Retinal pigment epithelial cell (primary cell): ENCODE results near the gene RPUSD4.

Experiments used
- DNase-seq: peaks from one replicate; pipeline ENCODE4 v3.0.0-alpha.2; 2010; ENCODE audit warnings: low read depth
- H3K4me3 ChIP-seq: 2 replicates; pipeline ENCODE4 v1.5.1; 2011; ENCODE audit warnings: mild to moderate bottlenecking, low read length, control low read depth, moderate library complexity
- CTCF ChIP-seq: conservative IDR thresholded peaks from 2 replicates; pipeline ENCODE4 v1.5.1; 2011; ENCODE audit warnings: low read depth, low read length, control low read depth, inconsistent platforms

The RPUSD4 gene

GRCh38 chr11:126195119-126195518, 16.3 kb downstream of the RPUSD4 start:
- no peak for TF ChIP-seq CTCF
- no peak for DNase-seq
- H3K4me3 ChIP-seq, result no peak overlapping the region

GRCh38 chr11:126194121-126194543, 17.3 kb downstream of the RPUSD4 start:
- TF ChIP-seq CTCF, result peak; percentile 62
- no peak overlapping the region for H3K4me3 ChIP-seq
- DNase-seq, result no peak

- DNase-seq, result no peak
- no peak for TF ChIP-seq CTCF
- no peak overlapping the region for H3K4me3 ChIP-seq
Measured at GRCh38 chr11:126193038-126193478, 18.4 kb downstream of the RPUSD4 start.

GRCh38 chr11:126192361-126192760, 19.1 kb downstream of the RPUSD4 start:
- no peak for DNase-seq
- TF ChIP-seq CTCF, result no peak
- no peak overlapping the region for H3K4me3 ChIP-seq

- TF ChIP-seq CTCF, result no peak
- DNase-seq, result no peak
- H3K4me3 ChIP-seq, result no peak overlapping the region
Measured at GRCh38 chr11:126191379-126192073, 19.9 kb downstream of the RPUSD4 start.

- H3K4me3 ChIP-seq, result no peak overlapping the region
- TF ChIP-seq CTCF, result no peak
- no peak for DNase-seq
Measured at GRCh38 chr11:126190792-126191191, 20.7 kb downstream of the RPUSD4 start.
